H9 (cell line): ENCODE measurements around the gene EPHA2. TPM values are rescaled to one million over a fixed set of nuclear protein-coding genes. Genes with fewer than 3 reads are reported as not detected.

Experiments
- DNase-seq: peaks from one replicate; pipeline ENCODE4 v3.0.0-alpha.2; 2017
- H2AFZ ChIP-seq: one replicate; pipeline ENCODE4 v1.6.1; 2013; ENCODE audit warnings: mild to moderate bottlenecking, low read length, control low read depth, moderate library complexity
- H2AK5ac ChIP-seq: 2 replicates; pipeline ENCODE4 v1.6.1; 2013; ENCODE audit warnings: low read length, control low read depth, mixed read lengths; ENCODE audit not compliant: insufficient read length
- H2BK120ac ChIP-seq: one replicate; pipeline ENCODE4 v1.6.1; 2013; ENCODE audit warnings: low read depth, mild to moderate bottlenecking, low read length, control low read depth, inconsistent platforms; ENCODE audit not compliant: poor library complexity, severe bottlenecking
- H2BK12ac ChIP-seq: 2 replicates; pipeline ENCODE4 v1.6.1; 2013; ENCODE audit warnings: low read length, control low read depth, mixed read lengths, low read depth; ENCODE audit not compliant: insufficient read length
- H2BK15ac ChIP-seq: 2 replicates; pipeline ENCODE4 v1.6.1; 2013; ENCODE audit warnings: low read depth, low read length, control low read depth
- H2BK20ac ChIP-seq: one replicate; pipeline ENCODE4 v1.6.1; 2013; ENCODE audit warnings: low read depth, mild to moderate bottlenecking, low read length, control low read depth, inconsistent platforms; ENCODE audit not compliant: poor library complexity, severe bottlenecking
- H2BK5ac ChIP-seq: 2 replicates; pipeline ENCODE4 v1.6.1; 2013; ENCODE audit warnings: low read length, control low read depth, mixed read lengths; ENCODE audit not compliant: insufficient read length
- H3K14ac ChIP-seq: 2 replicates; pipeline ENCODE4 v1.6.1; 2013; ENCODE audit warnings: low read length, control low read depth; ENCODE audit not compliant: insufficient read depth
- H3K18ac ChIP-seq: 2 replicates; pipeline ENCODE4 v1.6.1; 2013; ENCODE audit warnings: low read depth, mild to moderate bottlenecking, mixed read lengths, low read length, control low read depth; ENCODE audit not compliant: insufficient read length
- H3K23ac ChIP-seq: 2 replicates; pipeline ENCODE4 v1.6.1; 2013; ENCODE audit warnings: low read length, control low read depth, mixed read lengths, low read depth; ENCODE audit not compliant: insufficient read length
- H3K23me2 ChIP-seq: 2 replicates; pipeline ENCODE4 v1.6.1; 2013; ENCODE audit warnings: low read depth, mild to moderate bottlenecking, mixed read lengths, low read length, control low read depth; ENCODE audit not compliant: insufficient read length, poor library complexity, severe bottlenecking
- H3K27ac ChIP-seq: 2 replicates; pipeline ENCODE4 v1.5.1; 2013; ENCODE audit warnings: low read length, control low read depth, mixed read lengths, low read depth; ENCODE audit not compliant: insufficient read length
- H3K27me3 ChIP-seq: 2 replicates; pipeline ENCODE4 v1.6.1; 2013; ENCODE audit warnings: low read length, control low read depth, inconsistent platforms; ENCODE audit not compliant: insufficient read depth
- H3K4ac ChIP-seq: 2 replicates; pipeline ENCODE4 v1.6.1; 2013; ENCODE audit warnings: low read depth, mild to moderate bottlenecking, control low read depth, inconsistent platforms, low read length, moderate library complexity
- H3K4me1 ChIP-seq: 2 replicates; pipeline ENCODE4 v1.6.1; 2013; ENCODE audit warnings: low read length, control low read depth, inconsistent platforms; ENCODE audit not compliant: insufficient read depth
- H3K4me2 ChIP-seq: 2 replicates; pipeline ENCODE4 v1.6.1; 2013; ENCODE audit warnings: low read length, control low read depth, mixed read lengths; ENCODE audit not compliant: insufficient read length, insufficient read depth
- H3K56ac ChIP-seq: 2 replicates; pipeline ENCODE4 v1.6.1; 2013; ENCODE audit warnings: low read depth, mild to moderate bottlenecking, mixed read lengths, low read length, control low read depth; ENCODE audit not compliant: insufficient read length
- H3K79me1 ChIP-seq: 2 replicates; pipeline ENCODE4 v1.6.1; 2013; ENCODE audit warnings: low read depth, mild to moderate bottlenecking, moderate library complexity, low read length, control low read depth, inconsistent platforms; ENCODE audit not compliant: insufficient read depth, poor library complexity, severe bottlenecking
- H3K79me2 ChIP-seq: 2 replicates; pipeline ENCODE4 v1.6.1; 2013; ENCODE audit warnings: low read length, control low read depth, inconsistent platforms; ENCODE audit not compliant: insufficient read depth
- H3K9ac ChIP-seq: 2 replicates; pipeline ENCODE4 v1.6.1; 2013; ENCODE audit warnings: low read length, control low read depth, mixed read lengths; ENCODE audit not compliant: insufficient read length; ENCODE audit errors: extremely low read depth
- H3K9me3 ChIP-seq: one replicate; pipeline ENCODE4 v1.6.1; 2013; ENCODE audit warnings: low read depth, low read length, inconsistent platforms; ENCODE audit not compliant: control insufficient read depth
- H3T11ph ChIP-seq: one replicate; pipeline ENCODE4 v1.6.1; 2013; ENCODE audit warnings: mild to moderate bottlenecking, low read length, control low read depth, inconsistent platforms
- H4K20me1 ChIP-seq: one replicate; pipeline ENCODE4 v1.6.1; 2013; ENCODE audit not compliant: control insufficient read depth, insufficient read length, insufficient read depth
- H4K5ac ChIP-seq: 2 replicates; pipeline ENCODE4 v1.6.1; 2013; ENCODE audit warnings: low read depth, mild to moderate bottlenecking, mixed read lengths, low read length, control low read depth; ENCODE audit not compliant: insufficient read length
- H4K8ac ChIP-seq: replicated peaks from 2 replicates; pipeline ENCODE4 v1.6.1; 2013; ENCODE audit warnings: low read length, control low read depth, mixed read lengths, low read depth; ENCODE audit not compliant: insufficient read length
- H4K91ac ChIP-seq: 2 replicates; pipeline ENCODE4 v1.6.1; 2013; ENCODE audit warnings: low read depth, mild to moderate bottlenecking, moderate library complexity, mixed read lengths, low read length, control low read depth; ENCODE audit not compliant: insufficient read length
- H3K27ac Mint-ChIP-seq, 3 experiments: 2 replicates in 2 of 3; 3 replicates in 1 of 3; pipeline ENCODE4 v1.8.0; 2020 to 2021; ENCODE audit warnings: mixed read lengths in 3 of 3, mild to moderate bottlenecking in 1 of 3, moderate library complexity in 1 of 3
- H3K27me3 Mint-ChIP-seq: 2 replicates; pipeline ENCODE4 v1.8.0; 2021; ENCODE audit warnings: low read depth, mild to moderate bottlenecking, moderate library complexity, mixed read lengths
- H3K36me3 Mint-ChIP-seq, 3 experiments: 2 replicates in 2 of 3; 3 replicates in 1 of 3; pipeline ENCODE4 v1.8.0; 2020 to 2021; ENCODE audit warnings: low read depth in 3 of 3, mixed read lengths in 3 of 3; ENCODE audit not compliant: insufficient read depth in 1 of 3
- H3K4me1 Mint-ChIP-seq, 2 experiments: 2 replicates each; pipeline ENCODE4 v1.8.0; 2020; ENCODE audit warnings: mixed read lengths in 2 of 2
- H3K4me3 Mint-ChIP-seq, 2 experiments: 2 replicates in 1 of 2; 3 replicates in 1 of 2; pipeline ENCODE4 v1.8.0; 2020 to 2021; ENCODE audit warnings: mild to moderate bottlenecking in 2 of 2, mixed read lengths in 2 of 2, moderate library complexity in 1 of 2
- H3K9me3 Mint-ChIP-seq, 2 experiments: 2 replicates in 1 of 2; 3 replicates in 1 of 2; pipeline ENCODE4 v1.8.0; 2020; ENCODE audit warnings: mild to moderate bottlenecking in 2 of 2, mixed read lengths in 2 of 2, moderate library complexity in 1 of 2
- CTCF ChIP-seq: fragments of 200-600 bp; sonication (generic); conservative IDR thresholded peaks from 3 replicates; pipeline ENCODE4 v1.8.0; 2021; ENCODE audit warnings: antibody characterized with exemption, mild to moderate bottlenecking
- WGBS: extraction: QIAGEN DNeasy Blood & Tissue Kit; methylation state at CpG from one replicate; pipeline ENCODE4 v1.1.7; 2013; ENCODE audit warnings: missing lambda C conversion rate, low lambda C conversion rate, mixed read lengths; ENCODE audit not compliant: insufficient read length; ENCODE audit errors: extremely low coverage; 5-methylcytosine and 5-hydroxymethylcytosine counted together
- total RNA-seq: library from RNA; stranded (reverse); gene quantifications from 2 replicates; pipeline ENCODE4 v1.2.1, GENCODE V29; 2021

Gene EPHA2
- total RNA-seq, 1 experiment from 2014 or later = 33.1 TPM

- H2BK15ac ChIP-seq = no peak overlapping the region
- H3K79me2 ChIP-seq = no peaks in the 10 kb centered on the region
- no peaks in the 10 kb centered on the region; the same call in 1 of the 2 replicates for H3K27me3 ChIP-seq
- H3K56ac ChIP-seq = no peak overlapping the region
- no peak overlapping the region; the same call in 1 of the 2 replicates for H3K14ac ChIP-seq
- H3K9me3 ChIP-seq = no peaks in the 10 kb centered on the region
- no peak overlapping the region for H3K4me2 ChIP-seq
- no peak overlapping the region for H2BK120ac ChIP-seq
- H4K5ac ChIP-seq = no peak overlapping the region
- H2AK5ac ChIP-seq = no peak overlapping the region
- no peak overlapping the region for H3T11ph ChIP-seq
- Mint-ChIP-seq H3K4me3 (no peak overlapping the region), H3K9me3 (no peaks in the 10 kb centered on the region), H3K36me3 (no peaks in the 10 kb centered on the region), H3K27me3 (peaks cover 11% of the 10 kb centered on the region), H3K4me1 (peaks cover 14 to 34% of the 10 kb centered on the region in 2 experiments), H3K27ac (peak overlapping the region in 1 of 3 experiments; percentile 37; a peak in 1 of 7 replicates)
- no peaks in the 10 kb centered on the region for H3K23me2 ChIP-seq
- no peak overlapping the region for H3K4ac ChIP-seq
- H2BK5ac ChIP-seq = no peak overlapping the region
- no peak overlapping the region for H3K27ac ChIP-seq
- no peak overlapping the region for H2AFZ ChIP-seq
- no peaks in the 10 kb centered on the region for H3K79me1 ChIP-seq
- H4K8ac ChIP-seq = no peak overlapping the region
- H2BK20ac ChIP-seq = no peak overlapping the region
- H4K91ac ChIP-seq = no peak overlapping the region
- H2BK12ac ChIP-seq = no peak overlapping the region
- no peak for TF ChIP-seq CTCF
- no peak overlapping the region for H3K23ac ChIP-seq
- peak; percentile 28 for DNase-seq
- no peak overlapping the region for H3K9ac ChIP-seq
- H4K20me1 ChIP-seq = no peaks in the 10 kb centered on the region
- H3K18ac ChIP-seq = no peak overlapping the region
- no peaks in the 10 kb centered on the region for H3K4me1 ChIP-seq
- no CpG with 5 or more reads among the region's 18 CpGs for WGBS
Measured at GRCh38 chr1:16092097-16092922, 63.6 kb downstream of the EPHA2 start.
